ENCODE data around the gene KRTAP10-12. TPM values are rescaled to one million over a fixed set of nuclear protein-coding genes. Genes with fewer than 3 reads are reported as not detected.

KRTAP10-12 gene
- total RNA-seq, 4 donors from 2014 or later, result not detected

DNA sequence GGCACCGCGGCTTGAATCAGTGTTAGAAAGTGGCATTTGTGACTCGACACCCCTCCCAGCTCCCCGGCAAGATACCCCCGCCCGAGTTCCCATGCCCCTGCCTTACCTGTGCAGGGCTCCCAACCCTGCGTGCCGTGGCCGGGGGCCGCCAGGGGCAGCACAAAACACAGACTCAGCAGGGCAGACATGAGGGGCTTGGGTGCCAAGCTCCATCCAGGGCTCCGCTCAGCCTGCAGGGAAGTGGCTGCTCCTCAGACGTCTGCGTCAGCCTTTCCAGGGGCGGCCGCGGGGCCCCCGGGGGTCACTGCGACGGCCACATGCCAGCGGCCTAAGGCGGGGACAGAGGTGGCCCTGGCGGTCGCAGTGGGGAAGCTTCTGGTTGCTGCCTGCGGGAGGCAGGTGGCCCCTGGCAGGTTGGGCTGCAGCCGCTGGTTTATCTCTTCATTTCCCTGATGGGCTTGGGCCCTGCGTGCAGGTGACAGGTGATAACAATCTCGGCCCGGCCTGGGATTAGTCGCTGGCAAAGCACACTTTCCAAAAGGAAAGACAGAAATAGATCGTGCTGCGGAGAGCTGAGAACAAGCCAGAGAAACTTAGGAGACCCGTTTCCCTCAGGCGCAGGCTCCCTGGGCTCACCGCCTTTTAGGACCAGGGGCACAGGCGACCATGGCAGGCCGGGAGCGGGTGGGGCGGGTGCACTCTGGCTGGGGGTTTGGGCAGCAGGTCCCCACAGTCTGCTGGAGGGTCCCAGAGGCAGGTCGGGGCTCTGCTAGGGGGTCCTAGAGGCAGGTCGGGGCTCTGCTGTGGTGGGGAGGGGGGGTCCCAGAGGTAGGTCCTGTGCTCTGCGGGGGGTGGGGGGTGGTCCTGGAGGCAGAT lies 14.6 kb downstream of the KRTAP10-12 start, which contains the start of gene TSPEAR:
TSPEAR (minus strand) TSS at position 246 of the 876 bp plus-strand sequence; CDS start at position 188, 58 bp downstream.
- TF ChIP-seq POLR2AphosphoS5 (IDR thresholded peaks at IDR 0.05) (no peak), EP300 (IDR thresholded peaks at IDR 0.05) (no peak), CTCF (IDR thresholded peaks at IDR 0.05) (no peak)
- no peaks in the 10 kb centered on the region for H3K9me3 ChIP-seq
- no peak within 1 kb of the TSS for H3K27ac ChIP-seq (replicated peaks in 1 of 4)
- no peak for DNase-seq (ENCODE audit: extremely low spot score)
- H3K36me3 ChIP-seq, result no peaks in the 10 kb centered on the region
- intact Hi-C loops (cut with DNase I), result no loop called here
- 5% methylated on average over 26 of the region's 41 CpGs for WGBS
- no peak within 1 kb of the TSS for H3K4me3 ChIP-seq
- H3K27me3 ChIP-seq, result peaks cover 8 to 79% (median 53%) of the 10 kb centered on the region in 4 donors
- peaks cover 2 to 42% (median 24%) of the 10 kb centered on the region in 4 donors for H3K4me1 ChIP-seq

- Histone ChIP-seq H3K4me3 (no peak overlapping the region), H3K36me3 (no peaks in the 10 kb centered on the region), H3K9me3 (no peaks in the 10 kb centered on the region), H3K4me1 (peaks cover 2 to 33% (median 24%) of the 10 kb centered on the region in 4 donors), H3K27me3 (peaks cover 5 to 71% (median 45%) of the 10 kb centered on the region in 4 donors), H3K27ac (replicated peaks in 1 of 4) (no peak overlapping the region)
- 45% methylated on average over 14 of the region's 22 CpGs for WGBS
- intact Hi-C loops (cut with DNase I), result no loop called here
- TF ChIP-seq POLR2A (IDR thresholded peaks at IDR 0.05; ENCODE audit: low read depth), result no peak
- no peak for TF ChIP-seq CTCF (IDR thresholded peaks at IDR 0.05)
- TF ChIP-seq EP300 (IDR thresholded peaks at IDR 0.05), result no peak
- no peak for TF ChIP-seq POLR2AphosphoS5 (IDR thresholded peaks at IDR 0.05)
- no peak for DNase-seq (ENCODE audit: extremely low spot score)
Measured at GRCh38 chr21:44712203-44713028, 15.4 kb downstream of the KRTAP10-12 start.

DNA sequence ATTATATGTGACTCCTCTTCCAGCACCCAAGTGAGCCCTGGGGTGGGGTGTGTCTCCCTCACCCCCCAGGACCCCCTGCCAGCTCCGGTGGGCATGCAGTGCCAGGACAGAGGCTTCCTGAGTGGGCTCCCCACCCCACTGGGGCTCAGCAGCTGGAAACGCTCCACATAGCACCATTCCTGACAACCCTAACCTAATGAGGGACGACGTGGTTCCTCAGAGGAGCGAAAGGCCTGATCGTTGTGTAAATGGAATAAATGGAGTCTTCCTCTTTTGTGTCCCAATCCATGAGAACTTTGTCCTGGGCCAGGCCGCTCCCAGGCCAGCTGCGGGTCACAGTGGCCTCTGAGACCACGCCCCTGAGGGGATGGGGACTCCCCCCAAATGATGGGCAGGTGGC lies 16.2 kb downstream of the KRTAP10-12 start:
- Histone ChIP-seq H3K4me3 (no peak overlapping the region), H3K9me3 (no peaks in the 10 kb centered on the region), H3K27ac (replicated peaks in 1 of 4) (no peak overlapping the region), H3K27me3 (peaks cover 4 to 64% (median 42%) of the 10 kb centered on the region in 4 donors), H3K4me1 (peaks cover 2 to 32% (median 24%) of the 10 kb centered on the region in 4 donors), H3K36me3 (no peaks in the 10 kb centered on the region)
- no peak for DNase-seq (ENCODE audit: extremely low spot score)
- TF ChIP-seq EP300 (IDR thresholded peaks at IDR 0.05), result no peak
- TF ChIP-seq CTCF (IDR thresholded peaks at IDR 0.05), result no peak
- TF ChIP-seq POLR2AphosphoS5 (IDR thresholded peaks at IDR 0.05), result no peak
- TF ChIP-seq POLR2A (IDR thresholded peaks at IDR 0.05; ENCODE audit: low read depth), result no peak
- WGBS, result 76% methylated on average over 8 of the region's 9 CpGs
- intact Hi-C loops (cut with DNase I), result no loop called here

DNA sequence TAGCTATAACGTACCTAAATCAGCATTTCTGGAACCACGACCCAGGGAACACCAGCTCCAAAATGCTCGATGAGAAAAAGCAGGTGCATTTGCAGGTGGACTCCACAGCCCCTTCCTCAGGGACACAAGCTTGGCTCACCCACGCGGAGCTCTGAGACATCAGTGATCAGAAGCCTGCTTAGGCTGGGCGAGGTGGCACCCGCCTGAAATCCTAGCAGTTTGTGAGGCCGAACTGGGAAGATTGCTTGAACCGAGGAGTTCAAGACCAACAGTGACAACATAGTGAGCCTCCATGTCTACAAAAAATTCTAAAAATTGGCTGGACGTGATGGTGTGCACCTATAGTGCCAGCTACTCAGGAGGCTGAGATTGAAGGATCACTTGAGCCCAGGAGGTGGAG lies 16.9 kb downstream of the KRTAP10-12 start:
- TF ChIP-seq EP300 (IDR thresholded peaks at IDR 0.05) (no peak), POLR2AphosphoS5 (IDR thresholded peaks at IDR 0.05) (no peak), POLR2A (IDR thresholded peaks at IDR 0.05; ENCODE audit: low read depth) (no peak), CTCF (IDR thresholded peaks at IDR 0.05) (no peak)
- DNase-seq (ENCODE audit: extremely low spot score), result no peak
- Histone ChIP-seq H3K4me3 (no peak overlapping the region), H3K4me1 (peaks cover 2 to 28% (median 23%) of the 10 kb centered on the region in 4 donors), H3K27me3 (peaks cover 0 to 57% (median 36%) of the 10 kb centered on the region in 4 donors), H3K36me3 (no peaks in the 10 kb centered on the region), H3K27ac (replicated peaks in 1 of 4) (no peak overlapping the region), H3K9me3 (no peaks in the 10 kb centered on the region)
- WGBS, result 88% methylated on average over 10 of the region's 10 CpGs
- intact Hi-C loops (cut with DNase I), result no loop called here
